ENCODE measurements around the gene KRTAP13-2. TPM values are rescaled to one million over a fixed set of nuclear protein-coding genes. Genes with fewer than 3 reads are reported as not detected.

The KRTAP13-2 gene, protein sequence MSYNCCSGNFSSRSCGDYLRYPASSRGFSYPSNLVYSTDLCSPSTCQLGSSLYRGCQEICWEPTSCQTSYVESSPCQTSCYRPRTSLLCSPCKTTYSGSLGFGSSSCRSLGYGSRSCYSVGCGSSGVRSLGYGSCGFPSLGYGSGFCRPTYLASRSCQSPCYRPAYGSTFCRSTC
- polyA plus RNA-seq, result not detected

DNA sequence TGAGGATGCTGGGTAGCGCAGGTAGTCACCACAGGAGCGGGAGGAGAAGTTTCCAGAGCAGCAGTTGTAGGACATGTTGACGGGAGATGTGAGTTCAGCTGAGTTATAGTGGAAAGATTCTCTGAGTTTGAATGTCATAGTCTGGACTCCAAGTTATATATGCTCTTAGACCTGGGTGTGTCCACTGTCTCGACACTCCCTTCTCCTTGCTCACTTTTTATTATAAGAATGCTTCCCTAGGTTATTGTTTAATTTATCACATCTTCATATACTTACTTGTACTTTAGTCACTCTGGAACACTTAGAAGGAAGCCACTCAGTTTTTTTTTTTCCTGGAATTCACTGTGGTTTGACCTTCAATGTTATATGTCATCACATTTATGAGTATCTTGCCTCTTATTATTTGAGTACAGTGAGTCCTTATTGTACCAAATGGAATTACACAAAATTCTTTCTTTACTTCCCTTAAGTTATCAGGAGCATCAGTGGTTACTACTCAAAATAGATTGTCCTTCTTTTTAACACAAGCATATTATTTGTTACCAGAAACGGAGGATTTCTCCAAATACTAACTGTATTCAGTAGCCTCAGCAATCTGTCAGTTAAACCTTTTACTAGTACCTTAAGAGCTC is at the start of gene KRTAP13-2:
KRTAP13-2 (minus strand) TSS at position 133 of the 632 bp plus-strand sequence; CDS start at position 75, 58 bp downstream.
- H3K36me3 Mint-ChIP-seq, result no peaks in the 10 kb centered on the region
- no peaks in the 10 kb centered on the region for H3K27me3 Mint-ChIP-seq
- H3K27ac Mint-ChIP-seq, result no peak within 1 kb of the TSS
- peaks cover 0 to 2% (median 0%) of the 10 kb centered on the region in 3 donors for H3K4me1 Mint-ChIP-seq
- no peak within 1 kb of the TSS for H3K4me3 Mint-ChIP-seq
- H3K9me3 Mint-ChIP-seq, result peaks cover 0 to 5% (median 1%) of the 10 kb centered on the region in 3 donors

DNA sequence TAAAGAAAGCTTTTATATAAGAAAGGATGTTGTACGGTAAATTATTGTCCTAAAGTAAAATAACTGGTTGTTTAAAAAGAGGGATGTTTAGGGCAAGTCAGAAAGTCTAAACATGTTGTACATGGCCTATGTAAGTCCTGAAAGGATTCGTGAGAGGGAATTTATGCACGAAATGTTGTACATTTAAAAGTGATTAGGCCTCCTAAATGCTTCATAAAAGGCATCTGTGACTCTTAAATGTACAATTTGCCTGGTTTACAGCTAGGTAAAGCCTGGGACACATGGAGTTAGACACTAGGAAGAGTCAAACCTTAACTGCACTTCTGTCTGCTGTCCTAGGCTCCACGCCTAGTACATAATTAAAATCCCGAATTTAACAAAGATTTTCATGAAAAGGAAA is 43.9 kb upstream of the KRTAP13-2 start:
- no peaks in the 10 kb centered on the region for H3K4me1 Mint-ChIP-seq
- H3K9me3 Mint-ChIP-seq, result peaks cover 5 to 12% (median 11%) of the 10 kb centered on the region in 3 donors
- no peak overlapping the region for H3K27ac Mint-ChIP-seq
- no peak overlapping the region for H3K4me3 Mint-ChIP-seq
- no peaks in the 10 kb centered on the region for H3K36me3 Mint-ChIP-seq
- no peaks in the 10 kb centered on the region for H3K27me3 Mint-ChIP-seq

DNA sequence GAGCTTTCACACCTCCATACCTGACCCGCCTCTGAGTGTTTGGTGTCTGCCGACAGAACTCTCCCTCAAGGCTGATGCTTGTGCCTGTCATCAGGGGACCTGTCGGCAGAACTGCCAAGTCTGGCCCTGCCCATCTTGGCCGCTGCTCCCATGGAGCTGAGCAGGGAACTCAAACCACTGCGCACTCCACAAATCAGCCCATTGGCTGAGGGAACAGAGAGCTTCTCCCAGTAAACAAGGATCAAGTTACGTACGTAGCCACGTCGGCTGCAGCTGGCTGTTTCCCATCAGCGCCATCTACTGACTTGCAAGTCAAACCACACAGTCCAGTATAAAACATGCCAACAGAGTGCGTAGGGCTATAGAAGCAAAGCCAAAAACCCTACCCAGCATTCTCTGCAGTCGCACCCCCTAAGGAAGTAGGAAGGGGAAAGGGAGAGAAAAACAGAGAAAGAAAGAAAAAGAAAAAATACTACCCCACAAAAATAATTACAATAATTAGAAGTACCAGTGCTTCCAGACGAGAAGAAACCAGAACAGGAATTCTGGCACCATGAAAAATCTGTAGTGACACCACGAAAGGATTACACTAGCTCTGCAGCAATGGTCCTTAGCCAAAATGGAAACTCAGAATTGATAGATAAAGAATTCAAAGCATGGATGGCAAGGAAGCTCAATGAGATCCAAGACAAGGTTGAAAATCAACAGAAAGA is 36.9 kb upstream of the KRTAP13-2 start:
- no peak overlapping the region for H3K27ac Mint-ChIP-seq
- H3K36me3 Mint-ChIP-seq, result no peaks in the 10 kb centered on the region
- H3K4me1 Mint-ChIP-seq, result no peaks in the 10 kb centered on the region
- no peak overlapping the region for H3K4me3 Mint-ChIP-seq
- H3K9me3 Mint-ChIP-seq, result peaks cover 4 to 6% (median 5%) of the 10 kb centered on the region in 3 donors
- no peaks in the 10 kb centered on the region for H3K27me3 Mint-ChIP-seq

DNA sequence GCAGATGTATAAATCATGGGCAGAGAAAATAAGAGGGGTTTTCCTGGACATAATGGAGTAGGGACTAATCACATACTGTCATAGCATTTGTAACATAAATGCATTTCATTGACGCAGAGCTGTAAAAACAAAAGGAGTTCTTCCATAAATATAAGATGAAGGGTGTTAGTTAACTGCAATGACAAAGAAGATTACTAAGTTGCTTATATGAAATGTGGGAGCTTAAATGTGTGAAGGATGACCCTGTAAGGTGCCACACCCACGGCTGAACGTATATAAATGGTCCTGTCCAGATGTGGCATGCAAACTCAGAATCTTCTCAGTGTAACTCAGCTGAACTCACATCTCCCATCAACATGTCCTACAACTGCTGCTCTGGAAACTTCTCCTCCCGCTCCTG is 23.7 kb upstream of the KRTAP13-2 start, which contains the start of gene KRTAP13-1:
KRTAP13-1 (plus strand) TSS at position 301 of the 400 bp plus-strand sequence; CDS start at position 357, 56 bp downstream.
- H3K4me3 Mint-ChIP-seq, result no peak within 1 kb of the TSS
- no peaks in the 10 kb centered on the region for H3K36me3 Mint-ChIP-seq
- no peaks in the 10 kb centered on the region for H3K4me1 Mint-ChIP-seq

DNA sequence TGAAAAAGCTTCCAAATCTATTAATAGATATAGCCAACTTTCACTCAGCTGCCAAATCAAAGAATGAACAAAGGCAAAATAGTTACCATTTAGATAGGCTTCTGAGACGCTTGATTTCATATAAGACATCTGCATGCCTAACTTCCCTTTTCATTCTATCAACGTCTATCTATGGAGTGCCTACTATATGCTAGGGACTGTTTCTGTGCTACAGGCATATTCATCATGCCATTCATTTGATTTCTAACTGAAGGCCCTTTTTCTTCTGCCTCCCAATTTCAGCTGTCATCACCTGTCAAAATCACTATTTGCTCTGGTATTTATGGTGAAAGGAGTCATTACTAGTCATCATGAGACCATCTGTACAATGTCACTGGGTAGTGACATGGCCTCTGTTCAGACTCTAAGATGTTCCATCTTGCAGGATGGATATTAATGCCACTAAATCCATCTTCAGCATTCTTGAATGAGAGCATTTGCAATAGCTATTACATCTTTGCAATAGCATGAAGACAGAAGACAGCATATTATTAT is 19.5 kb upstream of the KRTAP13-2 start:
- Mint-ChIP-seq H3K4me1 (no peaks in the 10 kb centered on the region), H3K4me3 (no peak overlapping the region)

More for the DNA sequence above, 23.7 kb upstream of the KRTAP13-2 start, which contains the start of gene KRTAP13-1:
- Mint-ChIP-seq H3K27ac (no peak within 1 kb of the TSS), H3K27me3 (no peaks in the 10 kb centered on the region), H3K9me3 (peaks cover 0 to 6% (median 0%) of the 10 kb centered on the region in 3 donors)

DNA sequence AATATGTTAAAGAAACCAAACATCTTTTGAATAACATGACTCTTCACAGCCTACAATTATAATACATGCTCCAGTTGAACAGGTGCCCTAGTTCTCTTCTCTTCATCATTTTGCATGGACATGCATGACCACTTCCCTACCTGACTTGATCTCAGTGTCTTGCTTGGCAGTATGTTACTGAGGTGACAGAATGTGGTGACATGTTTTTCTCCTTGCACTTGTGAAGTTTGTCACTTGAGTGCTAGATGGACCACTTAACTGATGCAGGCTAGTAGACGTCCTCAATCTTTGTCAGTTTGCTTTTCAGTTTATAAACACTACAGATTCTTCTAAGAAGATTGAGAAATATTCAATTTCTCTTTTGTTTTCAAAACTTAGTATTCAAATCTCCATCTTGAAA is 10.1 kb upstream of the KRTAP13-2 start:
- H3K4me1 Mint-ChIP-seq, result peaks cover 0 to 2% (median 0%) of the 10 kb centered on the region in 3 donors
- H3K27ac Mint-ChIP-seq, result no peak overlapping the region
- H3K4me3 Mint-ChIP-seq, result no peak overlapping the region
- no peaks in the 10 kb centered on the region for H3K27me3 Mint-ChIP-seq
- peaks cover 1 to 5% (median 3%) of the 10 kb centered on the region in 3 donors for H3K9me3 Mint-ChIP-seq
- H3K36me3 Mint-ChIP-seq, result no peaks in the 10 kb centered on the region

More for the DNA sequence above, 19.5 kb upstream of the KRTAP13-2 start:
- H3K27me3 Mint-ChIP-seq, result no peaks in the 10 kb centered on the region
- peaks cover 3 to 8% (median 8%) of the 10 kb centered on the region in 3 donors for H3K9me3 Mint-ChIP-seq
- H3K36me3 Mint-ChIP-seq, result no peaks in the 10 kb centered on the region
- no peak overlapping the region for H3K27ac Mint-ChIP-seq

DNA sequence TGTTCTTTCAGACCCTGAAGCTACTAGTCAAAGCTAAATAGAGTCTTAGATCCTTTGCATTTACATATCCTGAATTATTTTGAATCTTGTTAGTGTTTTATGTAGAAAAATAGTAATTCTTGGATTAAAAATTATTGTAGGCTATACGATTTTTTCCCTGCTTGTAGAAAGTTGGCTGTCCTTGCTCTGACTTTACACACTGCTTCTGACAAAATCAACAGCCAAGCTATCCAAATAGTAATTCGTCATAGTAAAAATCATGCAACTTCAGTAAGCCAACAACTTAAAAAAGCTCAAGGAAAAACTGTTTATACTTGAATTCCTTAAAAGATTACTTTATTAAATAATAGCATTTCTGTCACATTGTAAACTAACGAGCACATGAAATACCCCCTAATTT is 16.2 kb downstream of the KRTAP13-2 start:
- Mint-ChIP-seq H3K4me3 (no peak overlapping the region), H3K4me1 (no peaks in the 10 kb centered on the region), H3K27ac (no peak overlapping the region), H3K27me3 (no peaks in the 10 kb centered on the region), H3K36me3 (no peaks in the 10 kb centered on the region), H3K9me3 (peaks cover 0 to 6% (median 3%) of the 10 kb centered on the region in 3 donors)

DNA sequence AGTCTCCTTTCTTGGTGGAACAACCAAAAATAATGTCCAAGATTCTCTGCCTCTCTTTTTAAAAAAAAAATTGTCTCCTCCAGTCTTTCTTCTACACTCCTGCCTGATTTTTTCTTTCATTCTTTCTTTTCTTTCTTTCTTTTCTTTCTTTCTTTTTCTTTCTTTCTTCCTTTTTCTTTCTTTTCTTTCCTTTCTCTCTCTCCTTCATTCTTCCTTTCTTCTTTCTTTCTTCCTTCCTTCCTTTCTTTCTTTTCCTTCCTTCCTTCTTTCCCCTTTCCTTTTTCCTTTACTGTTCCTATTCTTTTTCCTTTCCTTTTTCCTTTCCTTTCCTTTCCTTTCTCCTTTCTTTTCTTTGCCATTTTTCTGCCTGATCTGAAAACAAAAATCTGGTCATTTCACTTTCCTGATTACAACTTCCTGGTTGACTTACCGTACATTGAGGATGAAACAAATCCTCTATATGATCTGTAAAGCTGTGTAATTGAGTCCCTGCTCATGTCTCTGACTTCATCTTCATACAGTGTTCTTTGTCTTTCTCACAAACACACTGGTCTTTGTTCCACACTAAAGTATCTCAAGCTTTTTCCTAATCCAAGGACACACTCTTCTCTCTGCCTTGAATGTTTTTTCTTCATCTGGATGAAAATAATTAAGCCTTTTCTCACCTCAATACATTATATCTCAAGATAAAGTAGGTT is 17.6 kb downstream of the KRTAP13-2 start:
- Mint-ChIP-seq H3K27ac (no peak overlapping the region), H3K36me3 (no peaks in the 10 kb centered on the region), H3K4me1 (no peaks in the 10 kb centered on the region), H3K4me3 (no peak overlapping the region), H3K27me3 (no peaks in the 10 kb centered on the region), H3K9me3 (peaks cover 0 to 3% (median 0%) of the 10 kb centered on the region in 3 donors)

DNA sequence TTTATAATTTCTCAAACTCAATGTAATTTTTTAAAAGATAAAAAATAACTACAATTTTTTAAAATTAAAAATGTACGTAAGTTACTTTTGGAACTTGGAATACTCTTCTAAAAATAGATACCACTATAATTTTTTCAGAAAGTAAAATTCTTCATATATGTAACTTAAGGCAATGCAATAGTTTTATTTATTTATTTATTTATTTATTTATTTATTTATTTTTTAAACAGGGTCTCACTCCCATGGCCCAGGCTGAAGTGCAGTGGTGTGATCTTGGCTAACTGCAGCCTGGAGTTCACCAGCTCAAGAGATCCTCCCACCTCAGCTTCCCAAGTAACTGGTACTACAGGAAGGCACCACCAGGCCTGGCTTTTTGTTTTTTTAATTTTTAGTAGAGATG is 20.5 kb downstream of the KRTAP13-2 start:
- Mint-ChIP-seq H3K36me3 (no peaks in the 10 kb centered on the region), H3K4me1 (no peaks in the 10 kb centered on the region), H3K27me3 (no peaks in the 10 kb centered on the region), H3K27ac (no peak overlapping the region), H3K9me3 (peaks cover 0 to 2% (median 0%) of the 10 kb centered on the region in 3 donors), H3K4me3 (no peak overlapping the region)

DNA sequence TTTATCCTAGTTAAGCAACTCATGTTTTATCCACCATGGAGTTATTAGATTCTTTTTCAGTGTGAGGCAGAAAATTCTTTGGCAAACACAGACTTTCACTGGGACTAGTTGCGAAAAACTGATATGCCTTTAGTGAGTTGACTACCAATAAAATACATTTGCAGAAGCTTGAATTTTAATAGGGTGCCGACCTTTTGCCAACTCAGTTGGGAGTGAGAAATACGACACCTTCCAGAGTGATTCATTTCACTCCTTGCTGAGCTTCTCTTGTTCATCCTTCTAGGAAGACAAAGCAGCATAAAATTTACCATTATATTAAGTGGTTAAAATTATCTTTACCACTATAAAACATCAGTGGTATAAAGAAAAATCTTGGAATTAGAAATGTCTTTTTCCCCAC is 22.5 kb downstream of the KRTAP13-2 start:
- Mint-ChIP-seq H3K9me3 (peaks cover 0 to 2% (median 0%) of the 10 kb centered on the region in 3 donors), H3K36me3 (no peaks in the 10 kb centered on the region), H3K4me3 (no peak overlapping the region), H3K4me1 (no peaks in the 10 kb centered on the region), H3K27me3 (no peaks in the 10 kb centered on the region), H3K27ac (no peak overlapping the region)

DNA sequence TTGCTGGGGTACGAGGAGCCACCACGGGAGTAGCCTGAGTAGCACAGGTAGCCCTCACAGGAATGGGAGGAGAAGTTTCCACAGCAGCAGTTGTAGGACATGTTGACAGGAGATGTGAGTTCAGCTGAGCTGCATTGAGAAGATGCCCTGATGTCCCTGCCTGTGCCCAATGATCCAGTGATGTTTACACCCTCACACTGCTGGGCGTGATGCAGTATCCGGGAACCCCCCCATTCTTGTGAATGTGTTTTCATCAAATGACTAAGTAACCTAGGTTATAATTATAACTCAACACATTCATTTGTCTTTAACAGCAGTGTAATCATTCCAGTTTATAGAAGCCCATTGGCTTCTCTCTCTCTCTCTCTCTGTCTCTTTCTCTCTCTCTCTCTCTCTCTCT is 23.6 kb downstream of the KRTAP13-2 start, which contains the start of gene KRTAP23-1:
KRTAP23-1 (minus strand) TSS at position 101 of the 400 bp plus-strand sequence; CDS start at position 101, 0 bp downstream.
- no peak within 1 kb of the TSS for H3K4me3 Mint-ChIP-seq
- H3K36me3 Mint-ChIP-seq, result no peaks in the 10 kb centered on the region
- H3K9me3 Mint-ChIP-seq, result no peaks in the 10 kb centered on the region
- H3K27ac Mint-ChIP-seq, result no peak within 1 kb of the TSS
- H3K4me1 Mint-ChIP-seq, result no peaks in the 10 kb centered on the region
- H3K27me3 Mint-ChIP-seq, result no peaks in the 10 kb centered on the region

DNA sequence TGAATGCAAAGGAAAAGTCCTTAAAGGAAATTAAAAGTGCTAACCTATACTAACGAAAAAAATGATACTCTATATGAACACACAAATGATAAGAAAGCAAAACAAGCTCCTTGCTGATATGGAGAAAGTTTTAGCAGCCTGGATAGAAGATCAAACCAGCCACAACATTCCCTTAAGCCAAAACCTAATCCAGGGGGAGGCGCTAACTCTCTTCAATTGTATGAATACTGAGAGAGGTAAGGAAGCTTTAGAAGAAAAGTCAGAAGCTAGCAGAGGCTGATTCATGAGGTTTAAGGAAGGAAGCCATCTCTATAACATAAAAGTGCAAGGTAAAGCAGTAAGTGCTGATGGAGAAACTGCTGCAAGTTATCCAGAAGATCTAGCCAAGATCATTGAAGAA is 27.1 kb downstream of the KRTAP13-2 start:
- Mint-ChIP-seq H3K9me3 (no peaks in the 10 kb centered on the region), H3K4me1 (no peaks in the 10 kb centered on the region), H3K36me3 (no peaks in the 10 kb centered on the region), H3K27ac (no peak overlapping the region), H3K4me3 (no peak overlapping the region), H3K27me3 (no peaks in the 10 kb centered on the region)

DNA sequence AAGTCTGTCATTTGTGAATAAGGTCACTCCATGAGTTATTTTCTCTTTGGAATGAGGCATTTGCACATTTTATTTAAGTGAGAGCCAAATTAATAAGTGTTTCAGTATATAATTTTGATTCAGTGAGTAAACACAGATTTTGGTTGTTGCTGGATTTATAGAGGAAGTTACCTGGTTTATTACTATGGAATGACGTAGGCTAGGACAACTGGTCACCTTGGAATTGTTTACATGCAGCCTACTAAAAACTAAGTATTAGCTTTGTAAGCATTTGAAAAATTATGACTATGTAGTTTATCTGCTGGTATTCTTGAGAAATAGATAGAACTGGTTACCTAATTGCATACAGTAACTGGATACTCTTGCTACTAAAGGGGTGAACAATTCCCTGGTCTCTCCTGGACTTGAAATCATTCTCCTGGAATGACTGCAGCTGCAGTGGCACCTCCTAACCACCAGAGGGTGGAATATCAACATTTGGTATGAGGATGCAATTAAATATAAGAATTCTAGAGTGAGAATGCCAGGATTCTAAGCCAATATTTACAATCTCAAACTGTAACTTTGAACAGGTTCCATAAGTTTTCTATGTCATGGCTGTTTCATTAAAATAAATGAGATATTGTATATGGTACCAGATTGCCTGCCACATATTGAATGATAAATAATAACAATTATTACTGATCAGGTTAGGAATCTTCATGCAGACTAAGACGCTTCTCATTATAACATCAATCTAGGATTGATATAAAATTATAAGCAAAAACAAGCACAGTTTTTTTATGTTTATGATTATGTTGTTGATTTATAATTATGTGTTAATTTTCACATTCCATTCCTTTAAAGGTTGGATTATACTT is 31.1 kb downstream of the KRTAP13-2 start:
- Mint-ChIP-seq H3K4me3 (no peak overlapping the region), H3K27ac (no peak overlapping the region), H3K9me3 (peaks cover 0 to 9% (median 1%) of the 10 kb centered on the region in 3 donors), H3K27me3 (no peaks in the 10 kb centered on the region), H3K4me1 (peaks cover 0 to 2% (median 0%) of the 10 kb centered on the region in 3 donors), H3K36me3 (no peaks in the 10 kb centered on the region)

DNA sequence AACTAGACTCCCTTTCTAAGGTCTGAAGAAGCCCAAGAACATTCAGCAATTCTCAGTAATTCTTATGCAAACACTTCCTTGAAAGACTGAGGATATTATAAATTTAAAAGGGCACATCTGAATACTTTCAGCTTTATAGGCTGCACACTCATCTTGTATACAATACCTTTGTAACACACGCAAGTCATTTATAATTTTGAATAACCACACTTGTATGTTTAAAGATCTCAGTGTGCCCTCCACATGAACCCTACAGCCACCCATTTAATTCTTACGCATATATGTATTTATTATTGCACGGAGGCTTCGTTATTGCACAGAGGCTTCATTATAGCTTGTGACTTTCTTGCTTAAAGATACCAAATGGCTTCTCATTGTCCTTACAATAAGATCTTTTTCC is 33.4 kb downstream of the KRTAP13-2 start:
- Mint-ChIP-seq H3K9me3 (peaks cover under 1 to 9% (median 1%) of the 10 kb centered on the region in 3 donors), H3K4me1 (peaks cover 0 to 2% (median 0%) of the 10 kb centered on the region in 3 donors), H3K27me3 (no peaks in the 10 kb centered on the region), H3K36me3 (no peaks in the 10 kb centered on the region), H3K27ac (no peak overlapping the region), H3K4me3 (no peak overlapping the region)

Measured in IgD-negative memory B cell (primary cell).